MCF 10A (cell line): ENCODE measurements around the gene ERRFI1. TPM values are rescaled to one million over a fixed set of nuclear protein-coding genes. Genes with fewer than 3 reads are reported as not detected.
"Not testable (repeated sequence)": the region's sequence is repeated elsewhere in the genome, so short reads cannot be mapped to it uniquely, and the experiment has no call there.

Source experiments
- BruUV-seq: library from RNA; stranded (reverse); fragments of 400-500 nt; replicated peaks from 2 replicates; lab custom pipeline; 2021; lab: Mats Ljungman, UMichigan
- CTCF ChIA-PET: fragments of 300-600 bp; sonication (Branson Sonifier 250); formaldehyde crosslinking; extraction: SDS; loops from one replicate; lab custom pipeline; 2021; ENCODE audit warnings: antibody characterized with exemption, inconsistent platforms; lab: Yijun Ruan, JAX
- POLR2A ChIA-PET: fragments of 300-600, 350-650 bp; sonication (Branson Sonifier 250); formaldehyde crosslinking; extraction: SDS; loops from one replicate; lab custom pipeline; 2020; ENCODE audit warnings: antibody characterized with exemption, inconsistent platforms; lab: Yijun Ruan, JAX
- DNase-seq: peaks from one replicate; pipeline ENCODE4 v3.0.0-alpha.2; 2018; ENCODE audit not compliant: unreplicated experiment
- H3K27ac Mint-ChIP-seq: one replicate; pipeline ENCODE4 v1.8.0; 2022; ENCODE audit warnings: mild to moderate bottlenecking, low read depth, mixed read lengths; ENCODE audit not compliant: unreplicated experiment
- H3K27me3 Mint-ChIP-seq: one replicate; pipeline ENCODE4 v1.8.0; 2022; ENCODE audit warnings: mixed read lengths; ENCODE audit not compliant: insufficient read depth, unreplicated experiment
- H3K36me3 Mint-ChIP-seq: one replicate; pipeline ENCODE4 v1.8.0; 2022; ENCODE audit warnings: mild to moderate bottlenecking, moderate library complexity, mixed read lengths; ENCODE audit not compliant: insufficient read depth, unreplicated experiment
- H3K4me1 Mint-ChIP-seq: one replicate; pipeline ENCODE4 v1.8.0; 2022; ENCODE audit warnings: mixed read lengths; ENCODE audit not compliant: insufficient read depth, unreplicated experiment
- H3K4me3 Mint-ChIP-seq: one replicate; pipeline ENCODE4 v1.8.0; 2022; ENCODE audit warnings: mild to moderate bottlenecking, moderate library complexity, mixed read lengths; ENCODE audit not compliant: unreplicated experiment
- H3K9me3 Mint-ChIP-seq: one replicate; pipeline ENCODE4 v1.8.0; 2022; ENCODE audit warnings: mixed read lengths; ENCODE audit not compliant: unreplicated experiment
- CTCF ChIP-seq: fragments of 200-600 bp; IDR thresholded peaks from one replicate; pipeline ENCODE4 v1.8.0; 2022; ENCODE audit warnings: antibody characterized with exemption, mild to moderate bottlenecking; ENCODE audit not compliant: unreplicated experiment
- intact Hi-C: fragments of 100-400 bp; cut with micrococcal nuclease; formaldehyde crosslinking; loops from 2 replicates; pipeline ENCODE4 v1.14.1; 2022
- total RNA-seq: library from RNA; stranded (reverse); gene quantifications from 2 replicates; pipeline ENCODE4 v1.2.3, GENCODE V29; 2022

Gene ERRFI1
- total RNA-seq, 1 experiment from 2014 or later, result 111 TPM

- Mint-ChIP-seq H3K36me3 (no peaks in the 10 kb centered on the region), H3K9me3 (no peaks in the 10 kb centered on the region), H3K27me3 (no peaks in the 10 kb centered on the region), H3K27ac (peak overlapping the region; percentile 97), H3K4me1 (peaks cover 31% of the 10 kb centered on the region), H3K4me3 (no peak overlapping the region)
- ChIA-PET CTCF (interaction anchor here (1.0 to 1.4 kb wide), 2 partner anchors 9 to 181 kb away, joined by 3 to 4 read pairs; no protein-coding TSS in a partner anchor), POLR2A (interaction anchor here (0.7 to 2.9 kb wide), 17 partner anchors 9 to 696 kb away, joined by 3 to 18 read pairs (median 5); no protein-coding TSS in a partner anchor)
- TF ChIP-seq CTCF, result no peak
- BruUV-seq, result no TSS peak
- no peak for DNase-seq
- intact Hi-C loops, result no loop called here
These were observed 44.3 kb upstream of the ERRFI1 start for GRCh38 chr1:8070381-8070811.

- intact Hi-C loops, H3K9me3 Mint-ChIP-seq, BruUV-seq, H3K27me3 Mint-ChIP-seq, H3K36me3 Mint-ChIP-seq, H3K4me3 Mint-ChIP-seq, DNase-seq: not testable (repeated sequence)
- ChIA-PET POLR2A (interaction anchor here (0.8 to 2.9 kb wide), 13 partner anchors 8 to 190 kb away, joined by 3 to 18 read pairs (median 6); no protein-coding TSS in a partner anchor), CTCF (interaction anchor here (1.0 to 1.4 kb wide), 2 partner anchors 9 to 182 kb away, joined by 3 to 4 read pairs; no protein-coding TSS in a partner anchor)
- H3K4me1 Mint-ChIP-seq, result peaks cover 25% of the 10 kb centered on the region
- H3K27ac Mint-ChIP-seq, result peak overlapping the region; percentile 97
These were observed 43.7 kb upstream of the ERRFI1 start for GRCh38 chr1:8069614-8070320.

- H3K4me1 Mint-ChIP-seq, result peaks cover 11% of the 10 kb centered on the region
- POLR2A ChIA-PET, result no interaction called here
- H3K9me3 Mint-ChIP-seq, result no peaks in the 10 kb centered on the region
- DNase-seq, result no peak
- no peak overlapping the region for H3K27ac Mint-ChIP-seq
- no TSS peak for BruUV-seq
- intact Hi-C loops, result no loop called here
- CTCF ChIA-PET, result no interaction called here
- H3K4me3 Mint-ChIP-seq, result no peak overlapping the region
- TF ChIP-seq CTCF, result no peak
- H3K36me3 Mint-ChIP-seq, result no peaks in the 10 kb centered on the region
- no peaks in the 10 kb centered on the region for H3K27me3 Mint-ChIP-seq
These were observed 39.3 kb upstream of the ERRFI1 start for GRCh38 chr1:8065369-8065768.

- H3K9me3 Mint-ChIP-seq, result no peaks in the 10 kb centered on the region
- no peaks in the 10 kb centered on the region for H3K27me3 Mint-ChIP-seq
- peaks cover 16% of the 10 kb centered on the region for H3K4me1 Mint-ChIP-seq
- DNase-seq, result no peak
- intact Hi-C loops, result no loop called here
- no TSS peak for BruUV-seq
- no peak overlapping the region for H3K4me3 Mint-ChIP-seq
- TF ChIP-seq CTCF, result no peak
- H3K27ac Mint-ChIP-seq, result no peak overlapping the region
- no peaks in the 10 kb centered on the region for H3K36me3 Mint-ChIP-seq
- POLR2A ChIA-PET, result interaction anchor here (0.6 to 1.6 kb wide), 5 partner anchors 9 to 200 kb away, joined by 3 to 10 read pairs (median 3); no protein-coding TSS in a partner anchor
- CTCF ChIA-PET, result interaction anchor here (0.6 kb wide), 1 partner anchor 20 kb away, joined by 3 read pairs; no protein-coding TSS in a partner anchor
These were observed 37.4 kb upstream of the ERRFI1 start for GRCh38 chr1:8063298-8064036.
